ENCODE results near the gene IRF2BPL.

DNA sequence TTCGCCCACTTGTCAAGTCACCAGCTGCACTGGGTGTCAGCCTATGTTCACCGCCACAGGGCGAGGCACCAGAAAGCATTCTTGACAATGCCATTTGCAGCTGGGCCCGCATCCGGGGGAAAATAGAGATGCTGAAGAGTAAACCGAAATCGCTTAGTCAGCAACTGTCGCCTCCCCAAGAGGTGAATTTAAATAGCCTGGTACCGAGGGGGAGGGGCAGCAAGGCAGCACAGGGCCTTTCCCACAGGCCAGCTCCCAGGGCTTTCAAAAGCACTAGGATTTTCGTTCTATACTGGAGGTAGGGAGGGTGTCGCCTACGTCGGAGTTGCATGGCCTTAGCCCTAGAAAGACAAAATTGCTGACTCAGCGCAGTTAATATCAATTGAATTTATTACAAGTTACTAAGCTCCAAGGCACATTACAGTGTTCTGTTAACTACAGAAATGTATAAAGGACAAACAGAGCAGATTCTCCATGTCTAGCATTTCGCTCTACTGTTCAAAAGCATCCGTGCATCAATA is 4.3 kb downstream of the IRF2BPL start:
- TF ChIP-seq, protein P1, sequence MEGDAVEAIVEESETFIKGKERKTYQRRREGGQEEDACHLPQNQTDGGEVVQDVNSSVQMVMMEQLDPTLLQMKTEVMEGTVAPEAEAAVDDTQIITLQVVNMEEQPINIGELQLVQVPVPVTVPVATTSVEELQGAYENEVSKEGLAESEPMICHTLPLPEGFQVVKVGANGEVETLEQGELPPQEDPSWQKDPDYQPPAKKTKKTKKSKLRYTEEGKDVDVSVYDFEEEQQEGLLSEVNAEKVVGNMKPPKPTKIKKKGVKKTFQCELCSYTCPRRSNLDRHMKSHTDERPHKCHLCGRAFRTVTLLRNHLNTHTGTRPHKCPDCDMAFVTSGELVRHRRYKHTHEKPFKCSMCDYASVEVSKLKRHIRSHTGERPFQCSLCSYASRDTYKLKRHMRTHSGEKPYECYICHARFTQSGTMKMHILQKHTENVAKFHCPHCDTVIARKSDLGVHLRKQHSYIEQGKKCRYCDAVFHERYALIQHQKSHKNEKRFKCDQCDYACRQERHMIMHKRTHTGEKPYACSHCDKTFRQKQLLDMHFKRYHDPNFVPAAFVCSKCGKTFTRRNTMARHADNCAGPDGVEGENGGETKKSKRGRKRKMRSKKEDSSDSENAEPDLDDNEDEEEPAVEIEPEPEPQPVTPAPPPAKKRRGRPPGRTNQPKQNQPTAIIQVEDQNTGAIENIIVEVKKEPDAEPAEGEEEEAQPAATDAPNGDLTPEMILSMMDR (optimal IDR thresholded peaks at IDR 0.05 in 1 of 3, IDR thresholded peaks at IDR 0.05 in 1 of 3, conservative IDR thresholded peaks at IDR 0.05 in 1 of 3; ENCODE audit: extremely low read depth in 1 of 3, insufficient read depth in 2 of 3, low read length in 3 of 3) = no peak
- TF ChIP-seq EZH2 (IDR thresholded peaks at IDR 0.05; ENCODE audit: low read length) = no peak
